Psoas muscle (tissue), 8 donors: ENCODE results near the gene SMCP. TPM values are rescaled to one million over a fixed set of nuclear protein-coding genes. Genes with fewer than 3 reads are reported as not detected.

Source experiments
- ATAC-seq, 4 donors: fragments of 200-7000 bp; cut with Tn5 transposase; one replicate each; pipeline ENCODE4 v1.9.1; 2020; ENCODE audit warnings: moderate library complexity in 3 of 4, mild to moderate bottlenecking in 2 of 4
- DNase-seq, 2 donors: peaks; one replicate each; pipeline ENCODE4 v3.0.0-alpha.2; 2020
- H3K27ac ChIP-seq: fragments of 200-600 bp; one replicate; pipeline ENCODE4 v1.8.0; 2022
- H3K27me3 ChIP-seq, 3 donors: fragments of 200-600 bp in 1 of 3; one replicate each; pipeline versions ENCODE4 v1.6.1 to v1.8.0; 2013 to 2022; ENCODE audit warnings: low read length in 2 of 3, mild to moderate bottlenecking in 2 of 3, moderate library complexity in 1 of 3; ENCODE audit not compliant: insufficient read depth in 3 of 3
- H3K36me3 ChIP-seq, 2 donors: fragments of 200-600 bp in 1 of 2; one replicate each; pipeline versions ENCODE4 v1.6.1 to v1.8.0; 2013 to 2022; ENCODE audit warnings: low read depth in 1 of 2, mild to moderate bottlenecking in 1 of 2, moderate library complexity in 1 of 2; ENCODE audit not compliant: insufficient read depth in 1 of 2
- H3K4me1 ChIP-seq: fragments of 200-600 bp; one replicate; pipeline ENCODE4 v1.8.0; 2022
- H3K4me3 ChIP-seq: fragments of 200-600 bp; one replicate; pipeline ENCODE4 v1.8.0; 2022; ENCODE audit warnings: mild to moderate bottlenecking
- H3K9me3 ChIP-seq: fragments of 200-600 bp; one replicate; pipeline ENCODE4 v1.8.0; 2022
- WGBS, 3 donors: extraction: QIAGEN DNeasy Blood & Tissue Kit; methylation state at CpG; one replicate each; pipeline versions ENCODE4 v1.1.6 to v1.1.7; 2013; 5-methylcytosine and 5-hydroxymethylcytosine counted together
- intact Hi-C, 2 donors: fragments of 100-400 bp; cut with DNase I; formaldehyde crosslinking; loops; one replicate each; pipeline versions ENCODE4 v1.11.0 to v1.14.2; 2022
- polyA plus RNA-seq, 3 donors: library from polyadenylated mRNA; stranded (reverse); fragments of 200-250 nt; gene quantifications; one replicate each; pipeline ENCODE4 v1.2.3, GENCODE V29; 2013
- total RNA-seq, 4 donors: library from RNA; stranded (reverse); fragmentation: NEBNext Ultra II Directional in 2 of 4; extraction: Animal tissue kit (Norgen Biotek cat#: 25700) in 2 of 4; gene quantifications; one replicate each; pipeline versions ENCODE4 v1.2.1 to v1.2.4, GENCODE V29; 2021 to 2023
- TF ChIP-seq, protein P1 (sequence below): fragments of 200-600 bp; IDR thresholded peaks from one replicate; pipeline ENCODE4 v1.8.0; 2022; ENCODE audit warnings: antibody characterized with exemption
- donor health status: healthy with polysubstance abuse.
- donor health status: DM: no; HTN: no; CAD: no; lungs with moderate emphysema.
- donor health status: Bipolar disorder and iron deficiency.
- donor health status: healthy.
- donor health status: DM: yes; HTN: yes; CAD: no.
- donor health status: DM: no; HTN: no; CAD: no.
- donor health status: DM: no; HTN: no; CAD: no.
- donor health status: DM: yes; HTN: yes; CAD: no.

Gene SMCP
- total and polyA plus RNA-seq, 7 donors, result not detected

DNA sequence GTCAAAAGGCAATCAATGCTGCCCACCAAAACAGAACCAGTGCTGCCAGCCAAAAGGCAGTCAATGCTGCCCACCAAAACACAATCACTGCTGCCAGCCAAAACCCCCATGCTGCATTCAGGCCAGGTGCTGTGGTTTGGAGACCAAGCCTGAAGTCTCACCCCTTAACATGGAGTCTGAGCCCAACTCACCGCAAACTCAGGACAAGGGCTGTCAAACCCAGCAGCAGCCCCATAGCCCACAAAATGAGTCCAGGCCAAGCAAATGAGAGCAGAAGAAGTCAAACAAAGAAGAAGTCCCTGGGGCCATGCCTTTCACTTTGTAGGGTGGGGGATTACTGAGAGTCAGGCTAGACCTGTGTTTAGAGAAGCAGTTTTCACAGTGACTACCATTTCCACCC lies 6.4 kb downstream of the SMCP start:
- no peak overlapping the region for H3K27ac ChIP-seq
- no peak overlapping the region for H3K4me3 ChIP-seq
- ATAC-seq (no peak), DNase-seq (no peak)
- intact Hi-C loops, result no loop called here
- 93 to 100% (median 96%) methylated on average over 1 of the region's 1 CpG for WGBS, 3 donors
- no peaks in the 10 kb centered on the region for H3K9me3 ChIP-seq
- no peaks in the 10 kb centered on the region for H3K4me1 ChIP-seq
- H3K27me3 ChIP-seq, result no peaks in the 10 kb centered on the region
- no peaks in the 10 kb centered on the region for H3K36me3 ChIP-seq
- TF ChIP-seq, protein P1, sequence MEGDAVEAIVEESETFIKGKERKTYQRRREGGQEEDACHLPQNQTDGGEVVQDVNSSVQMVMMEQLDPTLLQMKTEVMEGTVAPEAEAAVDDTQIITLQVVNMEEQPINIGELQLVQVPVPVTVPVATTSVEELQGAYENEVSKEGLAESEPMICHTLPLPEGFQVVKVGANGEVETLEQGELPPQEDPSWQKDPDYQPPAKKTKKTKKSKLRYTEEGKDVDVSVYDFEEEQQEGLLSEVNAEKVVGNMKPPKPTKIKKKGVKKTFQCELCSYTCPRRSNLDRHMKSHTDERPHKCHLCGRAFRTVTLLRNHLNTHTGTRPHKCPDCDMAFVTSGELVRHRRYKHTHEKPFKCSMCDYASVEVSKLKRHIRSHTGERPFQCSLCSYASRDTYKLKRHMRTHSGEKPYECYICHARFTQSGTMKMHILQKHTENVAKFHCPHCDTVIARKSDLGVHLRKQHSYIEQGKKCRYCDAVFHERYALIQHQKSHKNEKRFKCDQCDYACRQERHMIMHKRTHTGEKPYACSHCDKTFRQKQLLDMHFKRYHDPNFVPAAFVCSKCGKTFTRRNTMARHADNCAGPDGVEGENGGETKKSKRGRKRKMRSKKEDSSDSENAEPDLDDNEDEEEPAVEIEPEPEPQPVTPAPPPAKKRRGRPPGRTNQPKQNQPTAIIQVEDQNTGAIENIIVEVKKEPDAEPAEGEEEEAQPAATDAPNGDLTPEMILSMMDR, result no peak

DNA sequence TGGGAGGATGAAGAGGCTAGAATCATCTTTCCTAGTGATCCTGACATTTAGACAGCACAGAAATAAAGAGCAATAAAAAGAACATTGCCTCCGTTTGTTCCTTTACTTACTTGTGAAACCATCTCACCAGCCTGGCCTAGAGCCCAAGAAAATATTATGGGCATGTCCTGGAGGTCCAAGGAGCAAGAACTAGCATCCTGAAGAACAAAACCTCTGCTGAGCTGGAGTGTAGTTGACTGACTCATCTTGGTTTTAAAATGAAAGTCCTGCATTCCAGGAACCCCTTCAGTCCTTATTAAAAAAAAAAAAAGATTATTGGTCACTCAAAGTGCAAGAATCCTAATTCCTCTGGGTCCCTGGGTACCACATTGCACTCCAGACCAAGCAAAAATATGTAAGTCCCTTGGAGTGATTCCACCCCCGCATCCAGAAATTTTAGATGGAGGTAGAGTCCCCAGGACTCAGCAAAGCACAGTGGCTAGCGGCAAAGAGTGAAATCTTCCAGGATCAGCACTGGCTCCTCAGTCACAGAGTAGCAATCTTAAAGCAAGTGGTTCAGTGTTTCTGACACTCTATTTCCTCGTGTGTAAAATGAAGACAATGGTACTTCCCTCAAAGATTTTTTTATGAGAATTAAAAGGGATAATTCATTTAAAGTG lies 7.0 kb downstream of the SMCP start:
- Histone ChIP-seq H3K27me3 (no peaks in the 10 kb centered on the region), H3K4me1 (no peaks in the 10 kb centered on the region), H3K36me3 (no peaks in the 10 kb centered on the region), H3K9me3 (no peaks in the 10 kb centered on the region), H3K27ac (no peak overlapping the region), H3K4me3 (no peak overlapping the region)
- 60 to 63% (median 60%) methylated on average over 4 of the region's 4 CpGs for WGBS, 3 donors
- intact Hi-C loops, result no loop called here
- DNase-seq, result no peak
- TF ChIP-seq, protein P1, result no peak
- no peak for ATAC-seq

DNA sequence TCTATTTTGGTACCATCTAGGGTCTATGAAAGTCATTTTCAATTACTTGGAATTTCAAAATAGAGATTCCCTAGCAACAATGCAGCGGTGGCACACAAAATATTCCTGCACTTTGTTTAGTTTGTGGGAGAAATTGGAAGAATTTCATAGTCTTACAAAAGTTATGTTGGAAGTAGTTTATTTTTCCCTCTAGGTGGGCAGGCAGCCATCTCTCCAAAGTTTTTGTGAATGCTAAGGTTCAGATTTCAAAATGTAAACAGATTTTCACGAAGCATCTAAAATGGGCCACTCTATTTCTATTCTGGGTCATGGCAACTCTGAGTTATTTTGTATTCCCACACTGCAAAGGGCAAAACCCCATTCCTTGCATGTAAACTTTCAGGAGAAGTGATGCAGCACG lies 8.0 kb downstream of the SMCP start:
- Histone ChIP-seq H3K9me3 (no peaks in the 10 kb centered on the region), H3K27ac (no peak overlapping the region), H3K27me3 (no peaks in the 10 kb centered on the region), H3K36me3 (no peaks in the 10 kb centered on the region), H3K4me1 (no peaks in the 10 kb centered on the region), H3K4me3 (no peak overlapping the region)
- DNase-seq (no peak), ATAC-seq (no peak)
- 34 to 40% (median 36%) methylated on average over 3 of the region's 3 CpGs for WGBS, 3 donors
- intact Hi-C loops, result no loop called here
- TF ChIP-seq, protein P1, result no peak

- intact Hi-C loops, result no loop called here
- no peak overlapping the region for H3K27ac ChIP-seq
- no peaks in the 10 kb centered on the region for H3K27me3 ChIP-seq
- no peaks in the 10 kb centered on the region for H3K9me3 ChIP-seq
- H3K4me1 ChIP-seq, result no peaks in the 10 kb centered on the region
- no peaks in the 10 kb centered on the region for H3K36me3 ChIP-seq
- WGBS, 3 donors, result 65 to 69% (median 68%) methylated on average over 8 of the region's 8 CpGs
- DNase-seq (no peak), ATAC-seq (no peak)
- TF ChIP-seq, protein P1, result no peak
- no peak overlapping the region for H3K4me3 ChIP-seq
Observed at GRCh38 chr1:152886758-152887409, 8.8 kb downstream of the SMCP start.

GRCh38 chr1:152888126-152888525 lies 10.0 kb downstream of the SMCP start:
- intact Hi-C loops, result no loop called here
- ATAC-seq (no peak), DNase-seq (no peak)
- Histone ChIP-seq H3K9me3 (no peaks in the 10 kb centered on the region), H3K36me3 (no peaks in the 10 kb centered on the region), H3K4me3 (no peak overlapping the region), H3K27me3 (no peaks in the 10 kb centered on the region), H3K27ac (no peak overlapping the region), H3K4me1 (no peaks in the 10 kb centered on the region)
- 87 to 98% (median 91%) methylated on average over 1 of the region's 1 CpG for WGBS, 3 donors
- TF ChIP-seq, protein P1, result no peak
